Activated naive CD4-positive, alpha-beta T cell treated with anti-CD3 and anti-CD28 coated beads, Interleukin-2, amount 10 ng/mL, durations not matched to agents 7 days and 5 days (primary cell): Measurements from ENCODE around the gene ZC2HC1C.

Experiments used
- CTCF ChIA-PET: fragments of 350-600 bp; sonication (Branson Sonifier 250); formaldehyde crosslinking; loops from one replicate; lab custom pipeline; 2021; ENCODE audit warnings: antibody characterized with exemption; lab: Charles Lee
- DNase-seq: peaks from one replicate; pipeline ENCODE4 v3.0.0-alpha.2; 2020
- H3K27ac Mint-ChIP-seq: one replicate; pipeline ENCODE4 v1.8.0; 2021; ENCODE audit warnings: mild to moderate bottlenecking, moderate library complexity, mixed read lengths
- H3K27me3 Mint-ChIP-seq: one replicate; pipeline ENCODE4 v1.8.0; 2021; ENCODE audit warnings: mild to moderate bottlenecking, mixed read lengths
- H3K36me3 Mint-ChIP-seq: one replicate; pipeline ENCODE4 v1.8.0; 2021; ENCODE audit warnings: mixed read lengths
- H3K4me1 Mint-ChIP-seq: one replicate; pipeline ENCODE4 v1.8.0; 2021; ENCODE audit warnings: mixed read lengths
- H3K4me3 Mint-ChIP-seq: one replicate; pipeline ENCODE4 v1.8.0; 2021; ENCODE audit warnings: mild to moderate bottlenecking, moderate library complexity, mixed read lengths
- H3K9me3 Mint-ChIP-seq: one replicate; pipeline ENCODE4 v1.8.0; 2021; ENCODE audit warnings: mixed read lengths

ZC2HC1C gene

GRCh38 chr14:75090353-75090752 lies 20.9 kb downstream of the ZC2HC1C start:
- H3K36me3 Mint-ChIP-seq = peaks cover 45% of the 10 kb centered on the region
- no peak overlapping the region for H3K4me3 Mint-ChIP-seq
- CTCF ChIA-PET = interaction anchor here (0.9 to 6.4 kb wide), 4 partner anchors 145 to 211 kb away, joined by 3 to 88 read pairs (median 6); no protein-coding TSS in a partner anchor
- no peaks in the 10 kb centered on the region for H3K9me3 Mint-ChIP-seq
- no peaks in the 10 kb centered on the region for H3K27me3 Mint-ChIP-seq
- H3K4me1 Mint-ChIP-seq = no peaks in the 10 kb centered on the region
- H3K27ac Mint-ChIP-seq = no peak overlapping the region
- no peak for DNase-seq

DNA sequence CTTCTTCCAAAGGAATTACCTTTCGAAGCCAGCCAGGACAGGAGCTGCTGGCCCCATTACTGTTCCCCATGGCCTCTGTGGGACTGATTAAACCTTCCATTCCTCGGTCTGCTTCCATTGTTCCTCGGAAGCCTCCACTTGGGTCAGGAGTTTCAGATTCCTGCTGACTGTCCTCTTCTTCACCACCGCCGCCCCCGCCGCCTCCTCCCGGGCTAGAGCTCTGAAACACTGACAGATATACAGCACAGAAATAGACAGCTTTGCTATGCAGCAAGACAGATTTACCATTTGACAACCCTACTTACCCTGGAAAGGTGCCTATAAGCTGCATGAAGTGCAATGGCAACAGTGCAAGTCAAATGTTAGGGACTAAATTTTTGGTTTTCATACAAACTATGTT lies 21.8 kb downstream of the ZC2HC1C start:
- Mint-ChIP-seq H3K27ac (no peak overlapping the region), H3K4me3 (no peak overlapping the region), H3K27me3 (no peaks in the 10 kb centered on the region), H3K9me3 (no peaks in the 10 kb centered on the region), H3K4me1 (no peaks in the 10 kb centered on the region), H3K36me3 (peaks cover 45% of the 10 kb centered on the region)
- CTCF ChIA-PET = interaction anchor here (0.7 to 6.4 kb wide), 3 partner anchors 146 to 232 kb away, joined by 3 to 88 read pairs (median 7); no protein-coding TSS in a partner anchor
- no peak for DNase-seq

DNA sequence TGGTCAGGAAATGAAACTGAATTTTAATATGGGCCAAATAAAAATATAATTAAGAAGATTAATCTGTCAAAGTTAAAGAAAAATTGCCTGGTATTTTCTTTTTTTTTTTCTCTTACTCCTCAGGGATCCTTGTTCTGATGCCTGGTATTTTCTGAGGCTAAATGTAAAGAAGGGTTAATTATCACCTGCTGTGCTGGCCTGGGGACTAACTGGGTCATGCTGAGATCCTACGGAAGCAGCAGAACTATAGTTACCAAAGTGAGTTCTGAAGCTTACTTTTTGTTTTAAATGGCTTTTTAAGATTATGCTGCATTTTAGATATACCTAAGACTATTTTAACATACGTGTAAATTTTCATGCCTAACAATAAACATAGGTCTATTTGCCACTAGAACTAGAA lies 23.3 kb downstream of the ZC2HC1C start:
- no peak overlapping the region for H3K4me3 Mint-ChIP-seq
- no peak for DNase-seq
- H3K27ac Mint-ChIP-seq = no peak overlapping the region
- CTCF ChIA-PET = interaction anchor here (6.4 kb wide), 1 partner anchor 147 kb away, joined by 88 read pairs; no protein-coding TSS in a partner anchor
- no peaks in the 10 kb centered on the region for H3K4me1 Mint-ChIP-seq
- H3K36me3 Mint-ChIP-seq = peaks cover 45% of the 10 kb centered on the region
- H3K27me3 Mint-ChIP-seq = no peaks in the 10 kb centered on the region
- H3K9me3 Mint-ChIP-seq = no peaks in the 10 kb centered on the region

DNA sequence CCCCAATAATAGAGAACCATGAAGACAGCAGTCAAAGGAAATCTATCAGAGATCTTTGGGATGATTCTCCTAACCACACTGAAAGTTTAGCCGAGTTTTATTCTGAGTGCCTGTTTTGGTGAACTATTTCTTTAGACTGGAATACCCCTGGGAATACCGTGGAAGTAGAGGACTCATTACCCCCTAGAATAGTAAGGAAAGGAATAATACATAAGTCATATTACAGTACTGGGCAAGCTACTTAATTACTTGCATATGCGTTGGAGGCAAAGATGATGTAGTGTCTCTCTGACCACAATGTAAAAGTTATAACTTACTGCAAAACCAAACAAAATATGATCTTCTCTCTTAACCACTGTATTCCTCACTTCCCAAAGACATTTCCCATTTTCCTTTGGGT lies 25.5 kb downstream of the ZC2HC1C start:
- CTCF ChIA-PET = interaction anchor here (1.2 kb wide), 1 partner anchor 147 kb away, joined by 3 read pairs; no protein-coding TSS in a partner anchor
- H3K4me3 Mint-ChIP-seq = no peak overlapping the region
- H3K36me3 Mint-ChIP-seq = peaks cover 58% of the 10 kb centered on the region
- no peaks in the 10 kb centered on the region for H3K4me1 Mint-ChIP-seq
- H3K9me3 Mint-ChIP-seq = no peaks in the 10 kb centered on the region
- no peak overlapping the region for H3K27ac Mint-ChIP-seq
- no peak for DNase-seq
- H3K27me3 Mint-ChIP-seq = no peaks in the 10 kb centered on the region

- no peak overlapping the region for H3K4me3 Mint-ChIP-seq
- no peak overlapping the region for H3K27ac Mint-ChIP-seq
- peaks cover 64% of the 10 kb centered on the region for H3K36me3 Mint-ChIP-seq
- no peak for DNase-seq
- CTCF ChIA-PET = no interaction called here
- H3K9me3 Mint-ChIP-seq = no peaks in the 10 kb centered on the region
- H3K4me1 Mint-ChIP-seq = no peaks in the 10 kb centered on the region
- H3K27me3 Mint-ChIP-seq = no peaks in the 10 kb centered on the region
Observed at GRCh38 chr14:75095690-75096089, 26.2 kb downstream of the ZC2HC1C start.

- Mint-ChIP-seq H3K4me3 (no peak overlapping the region), H3K27ac (no peak overlapping the region), H3K27me3 (no peaks in the 10 kb centered on the region), H3K4me1 (no peaks in the 10 kb centered on the region), H3K9me3 (no peaks in the 10 kb centered on the region), H3K36me3 (peaks cover 67% of the 10 kb centered on the region)
- CTCF ChIA-PET = no interaction called here
- DNase-seq = no peak
Observed at GRCh38 chr14:75096959-75097358, 27.5 kb downstream of the ZC2HC1C start.

DNA sequence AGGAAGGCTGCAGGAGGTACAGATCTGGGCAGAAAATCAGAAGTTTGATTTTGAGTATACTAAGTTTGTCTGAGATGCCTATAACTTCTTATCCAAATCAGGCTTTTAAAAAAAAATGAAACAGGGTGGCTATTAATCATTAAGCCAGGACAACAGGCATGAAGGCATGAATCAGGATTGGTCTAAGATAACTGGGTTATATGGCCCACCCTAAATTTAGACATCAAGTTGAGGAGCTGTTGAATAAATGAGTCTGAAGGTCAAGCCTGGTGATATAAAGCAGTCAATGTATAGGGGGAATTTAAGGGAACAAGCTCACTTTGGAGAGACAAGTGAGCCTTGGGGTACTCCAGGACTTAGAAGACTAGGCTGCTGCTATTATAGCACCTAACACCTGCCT lies 28.8 kb downstream of the ZC2HC1C start:
- peaks cover 68% of the 10 kb centered on the region for H3K36me3 Mint-ChIP-seq
- no peak overlapping the region for H3K4me3 Mint-ChIP-seq

DNA sequence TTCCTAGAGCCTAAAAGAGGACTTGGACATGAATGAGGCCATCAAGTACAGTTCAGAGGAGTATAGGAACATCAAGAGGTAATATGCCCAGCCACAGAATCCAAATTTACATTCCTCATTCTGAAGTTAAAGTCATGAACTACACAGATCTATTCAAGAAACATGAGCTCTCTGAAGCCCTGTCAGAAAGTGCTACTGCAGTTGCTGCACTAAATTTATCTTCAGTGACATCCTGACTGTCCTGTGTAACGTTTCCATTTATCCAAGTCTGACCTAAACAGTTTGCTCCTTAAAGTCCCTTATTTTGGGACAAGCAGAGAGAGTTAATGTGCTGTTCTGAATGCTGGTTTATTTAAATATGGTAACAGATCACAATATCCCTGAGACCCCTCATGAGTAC lies 29.2 kb downstream of the ZC2HC1C start:
- CTCF ChIA-PET = interaction anchor here (0.8 to 0.9 kb wide), 3 partner anchors 10 to 237 kb away, joined by 3 to 4 read pairs (median 3); no protein-coding TSS in a partner anchor
- Mint-ChIP-seq H3K27me3 (no peaks in the 10 kb centered on the region), H3K4me1 (no peaks in the 10 kb centered on the region), H3K4me3 (no peak overlapping the region), H3K36me3 (peaks cover 70% of the 10 kb centered on the region), H3K9me3 (no peaks in the 10 kb centered on the region), H3K27ac (no peak overlapping the region)
- DNase-seq = no peak

More for the DNA sequence above, 28.8 kb downstream of the ZC2HC1C start:
- DNase-seq = no peak
- no peaks in the 10 kb centered on the region for H3K27me3 Mint-ChIP-seq
- H3K27ac Mint-ChIP-seq = no peak overlapping the region
- no peaks in the 10 kb centered on the region for H3K4me1 Mint-ChIP-seq
- no peaks in the 10 kb centered on the region for H3K9me3 Mint-ChIP-seq
- CTCF ChIA-PET = interaction anchor here (0.6 to 0.9 kb wide), 5 partner anchors 9 to 236 kb away, joined by 3 to 5 read pairs (median 3); no protein-coding TSS in a partner anchor

DNA sequence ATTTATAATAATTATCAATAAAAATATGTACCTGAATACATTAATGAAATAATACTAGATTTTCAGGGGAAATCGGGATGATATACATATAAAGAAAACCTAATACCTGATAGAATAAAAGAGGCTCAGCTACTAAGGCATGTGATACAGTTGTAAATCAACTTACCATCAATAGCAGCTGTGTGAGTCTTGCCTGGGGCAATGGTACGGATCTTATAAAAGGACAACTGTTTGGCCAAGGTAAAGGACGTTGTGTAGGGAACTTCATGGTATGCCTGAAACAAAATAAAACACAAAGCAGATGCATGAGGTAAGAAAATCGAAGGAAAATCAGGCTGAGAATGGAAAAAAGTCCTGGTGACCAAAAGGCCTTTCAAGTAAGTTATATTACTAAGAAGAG lies 32.0 kb downstream of the ZC2HC1C start:
- no peaks in the 10 kb centered on the region for H3K9me3 Mint-ChIP-seq
- H3K4me3 Mint-ChIP-seq = no peak overlapping the region
- H3K36me3 Mint-ChIP-seq = peaks cover 63% of the 10 kb centered on the region
- DNase-seq = no peak
- CTCF ChIA-PET = no interaction called here
- no peaks in the 10 kb centered on the region for H3K4me1 Mint-ChIP-seq
- H3K27me3 Mint-ChIP-seq = no peaks in the 10 kb centered on the region
- no peak overlapping the region for H3K27ac Mint-ChIP-seq

DNA sequence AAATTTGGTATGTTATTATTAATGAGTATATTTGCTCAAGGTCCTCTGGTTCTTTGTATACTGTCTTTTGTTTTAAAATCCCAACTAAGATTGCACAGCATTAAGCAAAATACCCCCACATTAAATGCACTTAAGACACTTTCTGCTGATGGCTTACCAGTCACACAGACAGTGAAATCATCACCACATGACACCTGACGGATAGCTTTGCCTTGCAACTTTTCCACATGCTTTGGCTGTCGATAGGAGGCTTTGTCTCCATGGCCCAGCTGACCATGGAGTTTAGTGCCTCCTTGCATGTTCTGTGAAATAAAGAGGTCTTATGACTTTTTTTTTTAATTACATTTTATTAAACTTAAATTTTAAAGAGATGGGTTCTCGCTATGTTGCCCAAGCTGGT lies 37.7 kb downstream of the ZC2HC1C start:
- H3K4me1 Mint-ChIP-seq = no peaks in the 10 kb centered on the region
- no peaks in the 10 kb centered on the region for H3K9me3 Mint-ChIP-seq
- H3K36me3 Mint-ChIP-seq = peaks cover 50% of the 10 kb centered on the region
- no peak overlapping the region for H3K27ac Mint-ChIP-seq
- no peaks in the 10 kb centered on the region for H3K27me3 Mint-ChIP-seq
- H3K4me3 Mint-ChIP-seq = no peak overlapping the region
- no peak for DNase-seq
- CTCF ChIA-PET = interaction anchor here (1.5 kb wide), 1 partner anchor 202 kb away, joined by 4 read pairs; no protein-coding TSS in a partner anchor

- Mint-ChIP-seq H3K27ac (no peak overlapping the region), H3K9me3 (no peaks in the 10 kb centered on the region), H3K36me3 (peaks cover 57% of the 10 kb centered on the region), H3K4me1 (peaks cover 17% of the 10 kb centered on the region), H3K27me3 (no peaks in the 10 kb centered on the region), H3K4me3 (no peak overlapping the region)
- DNase-seq = no peak
- CTCF ChIA-PET = interaction anchor here (3.0 kb wide), 1 partner anchor 21 kb away, joined by 14 read pairs; no protein-coding TSS in a partner anchor
Observed at GRCh38 chr14:75109877-75110276, 40.4 kb downstream of the ZC2HC1C start.

GRCh38 chr14:75113932-75114539 lies 44.6 kb downstream of the ZC2HC1C start:
- H3K9me3 Mint-ChIP-seq = no peaks in the 10 kb centered on the region
- no peak overlapping the region for H3K4me3 Mint-ChIP-seq
- DNase-seq = no peak
- peaks cover 59% of the 10 kb centered on the region for H3K36me3 Mint-ChIP-seq
- H3K27ac Mint-ChIP-seq = peak overlapping the region; percentile 74
- CTCF ChIA-PET = interaction anchor here (1.3 kb wide), 1 partner anchor 9 kb away, joined by 3 read pairs; no protein-coding TSS in a partner anchor
- peaks cover 17% of the 10 kb centered on the region for H3K4me1 Mint-ChIP-seq
- H3K27me3 Mint-ChIP-seq = no peaks in the 10 kb centered on the region

- CTCF ChIA-PET = interaction anchor here (1.2 to 1.3 kb wide), 3 partner anchors 31 to 183 kb away, joined by 4 to 5 read pairs (median 4); no protein-coding TSS in a partner anchor
- H3K36me3 Mint-ChIP-seq = peaks cover 39% of the 10 kb centered on the region
Observed at GRCh38 chr14:75119056-75119455, 49.6 kb downstream of the ZC2HC1C start.

DNA sequence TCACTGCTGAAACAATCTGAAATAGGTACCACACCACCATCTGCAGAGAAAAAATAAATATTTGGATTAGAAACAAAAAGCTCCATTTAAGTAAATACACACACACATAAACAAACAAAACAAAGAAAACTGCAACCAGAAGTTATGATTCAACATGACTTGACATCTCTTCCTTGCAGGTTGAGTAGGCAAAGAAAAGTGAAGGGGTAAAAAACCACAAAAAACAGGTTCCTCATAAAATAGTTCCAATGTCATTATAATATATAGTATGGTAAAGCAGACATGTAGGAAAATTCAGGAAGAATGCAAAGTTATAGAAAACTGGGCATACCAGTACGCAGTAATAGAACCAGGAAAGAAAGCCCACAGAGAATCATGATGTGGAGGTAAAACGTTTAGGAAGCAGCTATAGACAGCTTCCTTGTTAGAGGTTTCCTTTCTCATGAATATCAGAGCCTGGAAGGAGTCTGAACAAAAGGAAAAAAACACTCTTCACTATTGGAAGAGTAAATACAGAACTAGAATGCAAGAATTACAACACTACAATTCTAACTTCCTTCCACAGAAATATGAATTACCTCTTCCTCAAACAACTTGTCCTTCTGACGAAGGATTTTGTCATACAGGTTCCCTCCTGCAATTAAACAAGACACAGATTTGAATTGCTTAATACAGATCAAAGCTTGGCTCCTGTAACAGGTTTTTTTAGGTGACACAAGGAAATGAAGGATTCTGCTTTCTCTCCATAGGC lies 51.3 kb downstream of the ZC2HC1C start:
- H3K27me3 Mint-ChIP-seq = no peaks in the 10 kb centered on the region
- no peak for DNase-seq
- no peak overlapping the region for H3K4me3 Mint-ChIP-seq
- peaks cover 42% of the 10 kb centered on the region for H3K36me3 Mint-ChIP-seq
- H3K27ac Mint-ChIP-seq = no peak overlapping the region
- H3K9me3 Mint-ChIP-seq = no peaks in the 10 kb centered on the region
- CTCF ChIA-PET = interaction anchor here (1.3 to 1.5 kb wide), 2 partner anchors 32 to 182 kb away, joined by 4 to 5 read pairs; no protein-coding TSS in a partner anchor
- peaks cover 21% of the 10 kb centered on the region for H3K4me1 Mint-ChIP-seq

More at GRCh38 chr14:75119056-75119455, 49.6 kb downstream of the ZC2HC1C start:
- Mint-ChIP-seq H3K9me3 (no peaks in the 10 kb centered on the region), H3K4me3 (no peak overlapping the region), H3K27me3 (no peaks in the 10 kb centered on the region), H3K27ac (no peak overlapping the region), H3K4me1 (peaks cover 10% of the 10 kb centered on the region)
- DNase-seq = no peak
